ENCODE results near the gene GGNBP2.
"Not testable (repeated sequence)": the region's sequence is repeated elsewhere in the genome, so short reads cannot be mapped to it uniquely, and the experiment has no call there.

The GGNBP2 gene, protein sequence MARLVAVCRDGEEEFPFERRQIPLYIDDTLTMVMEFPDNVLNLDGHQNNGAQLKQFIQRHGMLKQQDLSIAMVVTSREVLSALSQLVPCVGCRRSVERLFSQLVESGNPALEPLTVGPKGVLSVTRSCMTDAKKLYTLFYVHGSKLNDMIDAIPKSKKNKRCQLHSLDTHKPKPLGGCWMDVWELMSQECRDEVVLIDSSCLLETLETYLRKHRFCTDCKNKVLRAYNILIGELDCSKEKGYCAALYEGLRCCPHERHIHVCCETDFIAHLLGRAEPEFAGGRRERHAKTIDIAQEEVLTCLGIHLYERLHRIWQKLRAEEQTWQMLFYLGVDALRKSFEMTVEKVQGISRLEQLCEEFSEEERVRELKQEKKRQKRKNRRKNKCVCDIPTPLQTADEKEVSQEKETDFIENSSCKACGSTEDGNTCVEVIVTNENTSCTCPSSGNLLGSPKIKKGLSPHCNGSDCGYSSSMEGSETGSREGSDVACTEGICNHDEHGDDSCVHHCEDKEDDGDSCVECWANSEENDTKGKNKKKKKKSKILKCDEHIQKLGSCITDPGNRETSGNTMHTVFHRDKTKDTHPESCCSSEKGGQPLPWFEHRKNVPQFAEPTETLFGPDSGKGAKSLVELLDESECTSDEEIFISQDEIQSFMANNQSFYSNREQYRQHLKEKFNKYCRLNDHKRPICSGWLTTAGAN

DNA sequence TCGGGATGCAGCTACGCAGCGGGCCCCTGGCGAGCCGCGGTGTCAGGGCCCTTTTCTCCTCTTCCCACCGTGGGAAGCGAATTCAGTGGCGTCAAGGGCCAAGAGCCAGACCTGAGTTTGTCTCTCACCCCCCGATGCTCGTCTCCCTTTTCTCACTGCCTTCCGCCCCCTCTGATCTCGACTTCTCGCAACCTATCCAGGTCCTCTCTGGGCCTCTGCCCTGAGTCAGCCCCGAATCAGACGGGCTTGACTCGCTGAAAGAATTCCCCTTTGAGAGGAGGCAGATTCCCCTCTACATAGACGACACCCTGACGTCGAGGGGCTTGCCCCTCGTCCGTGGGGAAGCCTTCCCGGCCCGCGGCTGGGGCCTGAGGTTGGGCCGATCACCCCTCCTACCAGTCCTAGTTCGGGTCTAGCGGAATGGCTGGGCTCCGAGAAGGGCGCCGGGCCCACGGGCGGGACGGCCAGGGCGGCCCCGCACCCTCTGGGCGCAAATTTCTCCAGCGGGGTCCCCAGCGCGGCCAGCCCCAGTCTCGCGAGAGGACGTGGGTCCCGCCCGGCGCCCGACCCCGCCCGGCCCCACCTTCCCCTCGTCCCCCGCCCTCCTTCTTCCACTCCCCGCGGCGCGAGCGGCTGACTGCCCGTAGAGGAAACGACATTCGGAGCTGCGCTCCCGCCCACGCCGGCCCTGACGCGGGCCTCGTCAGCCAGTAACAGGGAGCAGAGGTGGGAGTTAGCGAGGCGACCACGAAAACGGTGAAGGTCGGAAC lies at the start of gene GGNBP2:
TSS of gene GGNBP2 (plus strand) at position 613 of the 770 bp plus-strand sequence. CDS start 806 bp downstream, outside the sequence.
- peak; percentile 98 for DNase-seq

DNA sequence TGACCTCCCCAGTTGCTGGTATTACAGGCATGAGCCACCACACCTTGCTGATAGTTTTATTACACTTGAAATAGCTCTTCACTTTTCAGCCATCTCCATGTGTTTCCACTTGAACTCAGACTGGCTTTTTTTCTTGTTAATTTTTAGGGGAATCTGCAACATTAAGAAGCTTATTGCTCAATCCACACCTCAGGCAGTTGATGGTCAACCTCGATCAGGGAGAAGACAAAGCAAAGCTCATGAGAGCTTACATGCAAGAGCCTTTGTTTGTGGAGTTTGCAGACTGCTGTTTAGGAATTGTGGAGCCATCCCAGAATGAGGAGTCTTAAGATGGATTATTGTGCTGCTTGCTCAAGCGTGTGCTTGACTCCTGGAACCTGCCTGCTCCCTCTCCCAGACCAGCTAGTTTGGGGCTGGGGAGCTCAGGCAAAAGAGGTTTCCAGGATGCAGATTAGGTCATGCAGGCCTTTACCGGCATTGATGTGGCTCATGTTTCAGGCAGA lies 49.6 kb upstream of the GGNBP2 start:
- no peak for DNase-seq

- DNase-seq: no peak
Measured at GRCh38 chr17:36496018-36496789, 48.5 kb upstream of the GGNBP2 start.

- no peak for DNase-seq
Measured at GRCh38 chr17:36498155-36498554, 46.6 kb upstream of the GGNBP2 start.

GRCh38 chr17:36498560-36499300 lies 46.0 kb upstream of the GGNBP2 start:
- no peak for DNase-seq

DNA sequence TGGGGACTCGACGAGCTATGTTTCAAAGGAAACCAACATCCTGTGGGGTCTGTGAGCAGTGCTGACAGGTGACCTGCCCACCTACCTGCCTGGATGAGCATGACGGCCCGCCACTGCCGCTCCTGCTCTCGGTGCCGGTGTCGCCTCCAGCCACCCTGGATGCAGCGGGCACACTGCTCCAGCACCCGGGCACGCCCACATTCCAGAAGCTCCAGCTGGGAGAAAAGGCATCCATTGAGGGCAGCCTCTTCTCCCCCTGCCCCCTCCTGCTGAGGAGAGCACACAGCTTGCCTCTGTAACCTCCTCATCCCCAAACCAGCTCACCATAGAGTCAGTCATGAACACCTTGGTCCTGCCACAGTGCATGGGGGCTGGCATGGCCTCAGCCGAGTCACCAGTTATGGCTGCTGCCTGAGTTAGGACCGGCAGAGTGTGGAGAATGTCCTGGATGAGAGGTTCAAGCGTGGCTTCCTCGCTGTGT lies 43.9 kb upstream of the GGNBP2 start:
- no peak for DNase-seq

DNA sequence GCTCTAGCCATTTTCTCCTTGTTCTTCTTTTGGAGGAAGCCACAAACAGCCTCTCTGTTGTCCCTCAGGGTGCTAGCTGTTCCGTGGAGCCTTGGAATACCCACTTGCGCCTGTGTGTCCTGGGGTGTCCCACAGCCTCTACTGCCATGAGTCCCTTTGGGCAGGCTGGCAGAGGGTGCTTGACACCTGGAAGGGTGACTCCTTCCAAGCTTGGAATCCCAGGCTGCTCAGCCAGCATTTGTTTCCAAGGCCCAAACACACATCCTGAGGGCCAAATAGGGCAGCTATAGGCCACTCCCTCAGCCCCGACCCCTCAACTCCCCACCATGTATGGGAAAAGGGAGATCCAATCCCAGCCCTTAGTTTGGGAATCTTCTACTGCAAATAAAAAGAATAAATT lies 43.4 kb upstream of the GGNBP2 start:
- DNase-seq: no peak

GRCh38 chr17:36501963-36502362 lies 42.8 kb upstream of the GGNBP2 start:
- no peak for DNase-seq

DNA sequence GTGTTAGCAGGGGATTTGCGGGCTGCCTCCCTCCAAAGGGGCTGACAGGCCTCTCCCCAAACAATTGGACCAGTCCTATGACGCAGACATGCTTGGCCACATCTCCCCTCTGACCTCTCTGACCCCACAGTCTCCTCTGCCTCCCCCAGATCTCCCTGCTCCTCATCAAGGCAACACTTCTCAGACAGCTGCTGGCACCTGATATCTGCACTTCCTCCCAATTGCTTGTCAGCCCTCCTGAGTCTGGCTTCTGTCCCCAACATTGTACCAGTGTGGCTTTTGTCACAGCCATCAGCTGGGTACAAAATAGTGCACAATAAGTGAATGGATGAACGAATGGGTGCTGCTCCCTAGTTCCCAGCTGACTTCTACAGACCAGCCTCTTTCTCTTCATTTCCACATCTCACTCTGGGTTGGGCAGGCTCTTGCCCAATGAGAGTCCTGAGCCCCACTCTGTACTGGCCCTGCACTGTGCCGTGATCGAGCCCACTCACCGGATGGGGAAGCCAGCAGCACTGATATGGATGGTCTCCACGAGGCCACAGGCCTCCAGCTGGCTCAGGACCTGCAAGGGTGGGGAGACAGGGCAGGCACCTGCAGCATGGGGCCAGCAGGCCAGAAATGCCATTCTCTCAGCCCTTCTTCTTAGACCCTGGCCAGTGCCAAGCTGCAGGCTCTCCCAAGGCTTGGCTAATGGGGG lies 41.1 kb upstream of the GGNBP2 start:
- DNase-seq: no peak

DNA sequence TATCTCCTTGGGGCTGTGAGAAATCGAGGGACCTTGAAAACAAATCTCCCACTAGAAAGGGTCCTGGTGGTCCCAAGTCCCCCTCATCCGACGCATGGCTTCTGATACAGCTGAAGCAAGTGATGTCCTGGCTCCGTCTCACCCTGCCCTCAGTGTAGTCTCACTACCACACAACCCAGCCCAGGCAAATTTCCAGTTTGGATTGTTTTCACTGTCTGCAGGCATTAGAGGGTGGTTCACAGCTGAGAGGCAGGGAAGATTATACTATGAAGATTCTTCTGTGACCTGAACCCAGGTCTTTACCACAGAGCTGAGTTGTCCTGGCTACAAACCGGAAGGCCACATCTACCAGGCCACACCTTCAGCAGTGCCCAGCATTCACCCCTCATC lies 40.6 kb upstream of the GGNBP2 start:
- no peak for DNase-seq

DNA sequence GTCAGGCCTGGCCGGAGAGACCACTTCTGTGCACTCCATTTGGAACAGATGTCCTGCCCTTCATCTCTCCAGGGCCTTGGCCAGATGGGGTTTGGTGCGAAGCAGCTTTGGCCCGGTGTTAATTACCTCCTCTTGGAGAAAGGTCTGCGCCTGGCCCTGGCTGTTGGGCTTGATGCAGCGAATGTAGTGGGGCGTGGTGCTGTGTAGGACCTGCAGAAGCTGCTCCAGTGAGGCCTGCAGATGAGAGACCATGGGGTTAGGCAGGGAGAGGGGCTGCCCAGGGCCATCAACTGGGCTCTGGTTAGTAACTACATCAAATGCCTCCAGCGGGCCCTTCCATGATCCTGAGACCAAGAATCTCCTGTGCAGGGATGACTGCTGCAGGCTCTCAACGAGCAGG lies 39.5 kb upstream of the GGNBP2 start:
- DNase-seq: no peak

GRCh38 chr17:36506249-36506826 lies 38.4 kb upstream of the GGNBP2 start:
- DNase-seq: no peak

- DNase-seq: no peak
Measured at GRCh38 chr17:36506831-36507230, 37.9 kb upstream of the GGNBP2 start.

DNA sequence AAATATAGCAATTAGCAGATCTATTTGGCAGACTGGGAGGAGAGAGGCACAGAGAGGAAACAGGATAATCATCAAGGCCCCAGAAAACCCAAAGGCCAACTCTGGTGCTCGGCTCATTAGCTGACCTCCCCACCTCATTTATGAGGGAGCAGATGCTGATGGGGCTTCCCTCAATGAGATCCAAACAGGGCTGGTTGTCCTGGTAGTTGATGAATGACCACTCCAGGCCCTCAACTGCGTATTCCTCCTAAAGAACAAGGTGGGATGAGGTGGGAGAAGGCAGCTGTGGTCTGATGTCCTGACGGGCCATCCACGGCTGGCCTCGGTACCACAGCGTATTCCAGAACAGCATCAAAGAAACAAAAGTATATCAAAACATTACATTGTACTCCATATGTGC lies 37.5 kb upstream of the GGNBP2 start:
- no peak for DNase-seq

DNA sequence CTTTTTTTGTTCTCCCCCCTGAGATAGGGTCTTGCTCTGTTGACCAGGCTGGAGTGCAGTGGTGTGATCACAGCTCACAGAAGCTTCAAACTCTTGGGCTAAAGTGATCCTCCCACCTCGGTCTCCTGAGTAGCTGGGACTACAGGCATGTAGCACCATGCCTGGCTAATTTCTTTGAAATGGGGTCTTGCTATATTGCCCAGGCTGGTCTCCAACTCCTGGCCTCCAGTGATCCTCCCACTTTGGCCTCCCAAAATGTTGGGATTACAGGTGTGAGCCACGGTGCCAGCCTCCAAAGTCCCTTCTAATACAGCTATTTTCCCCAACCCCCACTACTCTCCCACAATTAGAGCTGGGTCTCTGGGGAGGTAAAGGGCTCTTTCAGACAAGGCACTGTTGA lies 36.3 kb upstream of the GGNBP2 start:
- DNase-seq: not testable (repeated sequence)

GRCh38 chr17:36509272-36509985 lies 35.3 kb upstream of the GGNBP2 start:
- DNase-seq: no peak

DNA sequence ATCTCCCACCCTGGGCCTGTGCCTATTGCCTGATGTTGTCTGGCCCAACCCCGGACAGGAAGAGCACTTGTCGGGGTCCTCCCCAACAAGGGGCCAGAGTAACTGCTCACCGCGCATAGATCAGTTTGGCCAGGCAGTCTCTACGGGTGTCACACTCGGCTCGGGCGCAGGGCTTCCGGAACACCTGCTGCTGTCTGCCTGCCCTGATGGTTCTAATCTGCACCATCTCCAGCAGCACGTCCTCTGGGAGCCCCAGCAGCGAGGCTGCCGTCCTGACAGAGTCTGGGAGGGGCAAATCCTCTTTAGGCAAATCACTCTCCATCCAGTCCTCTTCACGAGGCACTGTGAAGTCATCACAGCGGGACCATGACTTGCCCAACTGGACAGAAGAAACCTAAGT lies 34.1 kb upstream of the GGNBP2 start:
- no peak for DNase-seq

GRCh38 chr17:36511216-36511615 lies 33.5 kb upstream of the GGNBP2 start:
- no peak for DNase-seq

DNA sequence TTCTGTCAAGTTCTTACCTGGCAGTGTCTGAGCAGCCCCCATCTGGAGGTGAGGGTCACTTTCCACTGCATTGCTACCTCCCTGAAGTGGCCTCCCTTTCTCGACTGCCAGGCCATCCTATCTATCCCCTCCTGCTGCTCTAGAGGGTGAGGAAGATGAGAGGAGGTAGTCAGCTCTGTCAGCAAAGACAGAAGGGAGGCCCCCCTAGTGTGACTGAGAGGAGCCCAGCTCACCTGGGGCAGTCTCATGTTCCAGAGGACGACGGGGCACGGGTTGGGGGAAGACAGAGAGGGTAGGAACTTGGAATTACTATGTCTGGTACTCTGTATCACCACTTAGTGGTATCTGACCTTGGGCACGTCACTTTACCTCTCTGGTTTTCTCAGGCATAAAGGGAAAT lies 32.1 kb upstream of the GGNBP2 start:
- no peak for DNase-seq

DNA sequence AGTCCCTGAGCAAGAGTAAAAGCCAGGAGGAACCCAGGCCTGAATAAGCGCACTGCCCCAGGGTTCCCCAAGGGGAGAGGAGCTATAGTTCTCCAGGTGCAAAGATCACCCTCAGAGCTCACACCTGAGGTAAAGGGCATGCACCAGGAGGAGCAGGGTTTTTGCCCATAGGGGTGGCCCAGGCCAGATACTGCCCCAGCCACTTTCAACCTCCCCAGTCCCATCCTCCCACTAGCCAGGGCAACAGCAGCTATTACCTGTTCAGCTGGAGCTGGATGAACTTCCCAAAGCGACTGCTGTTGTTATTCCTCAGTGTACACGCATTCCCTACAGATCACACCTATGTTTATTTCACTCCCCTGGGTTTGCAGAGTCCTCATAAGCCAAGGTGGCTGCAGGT lies 29.9 kb upstream of the GGNBP2 start:
- DNase-seq: no peak
